SU-DHL-6 (cell line): Measurements from ENCODE around the gene SCRN2.

Experiments used
- H2AFZ ChIP-seq: fragments of 200-600 bp; sonication (generic); 2 replicates; pipeline ENCODE4 v1.6.1; 2014; ENCODE audit warnings: low read depth, mild to moderate bottlenecking, moderate library complexity, mixed read lengths, antibody characterized with exemption, low read length; ENCODE audit not compliant: severe bottlenecking
- H3F3A ChIP-seq: fragments of 200-600 bp; shearing (Covaris generic); 2 replicates; pipeline ENCODE4 v1.6.0; 2016; ENCODE audit warnings: antibody characterized with exemption, mild to moderate bottlenecking; ENCODE audit not compliant: insufficient read depth
- H3K27ac ChIP-seq: fragments of 200-600 bp; sonication (generic); 2 replicates; pipeline ENCODE4 v1.5.1; 2016; ENCODE audit warnings: low read depth, mild to moderate bottlenecking, low read length, moderate library complexity, mixed read lengths
- H3K27me3 ChIP-seq: fragments of 200-600 bp; sonication (generic), shearing (Covaris generic); 2 replicates; pipeline ENCODE4 v1.6.0; 2014; ENCODE audit warnings: mild to moderate bottlenecking, low read length
- H3K36me3 ChIP-seq: fragments of 200-600 bp; sonication (generic); 2 replicates; pipeline ENCODE4 v1.6.1; 2014; ENCODE audit warnings: mild to moderate bottlenecking, low read length, mixed read lengths
- H3K4me2 ChIP-seq: fragments of 300-600, 200-600 bp; shearing (Covaris generic), sonication (generic); 2 replicates; pipeline ENCODE4 v1.6.0; 2014; ENCODE audit warnings: low read length, low read depth, mild to moderate bottlenecking; ENCODE audit not compliant: poor library complexity, severe bottlenecking
- H3K4me3 ChIP-seq: fragments of 200-600 bp; sonication (generic); 2 replicates; pipeline ENCODE4 v1.5.1; 2014; ENCODE audit warnings: antibody characterized with exemption, low read length, mild to moderate bottlenecking, mixed read lengths; ENCODE audit not compliant: insufficient read depth, poor library complexity, severe bottlenecking
- H3K79me2 ChIP-seq: fragments of 200-600 bp; sonication (generic); 2 replicates; pipeline ENCODE4 v1.6.1; 2014; ENCODE audit warnings: mild to moderate bottlenecking, low read length, moderate library complexity; ENCODE audit not compliant: insufficient read depth
- H3K9ac ChIP-seq: fragments of 200-600 bp; sonication (generic); 2 replicates; pipeline ENCODE4 v1.7.0; 2014; ENCODE audit warnings: mild to moderate bottlenecking, low read length
- H3K9me2 ChIP-seq: fragments of 200-600 bp; sonication (generic); replicated peaks from 2 replicates; pipeline ENCODE4 v1.6.1; 2014; ENCODE audit warnings: low read length; ENCODE audit not compliant: insufficient read depth
- H3K9me3 ChIP-seq: fragments of 200-600 bp; sonication (generic); 2 replicates; pipeline ENCODE4 v1.6.1; 2014; ENCODE audit warnings: low read length, mixed read lengths; ENCODE audit not compliant: insufficient read depth
- H4K20me1 ChIP-seq: fragments of 200-600 bp; sonication (generic); 2 replicates; pipeline ENCODE4 v1.6.1; 2014; ENCODE audit warnings: low read depth, mild to moderate bottlenecking, antibody characterized with exemption, low read length, moderate library complexity, mixed read lengths
- EZH2phosphoT487 ChIP-seq: fragments of 200-600 bp; sonication (generic), shearing (Covaris generic); conservative IDR thresholded peaks from 2 replicates; pipeline ENCODE4 v1.6.1; 2018; ENCODE audit warnings: mild to moderate bottlenecking, antibody characterized with exemption, low read length, moderate library complexity, mixed read lengths
- TF ChIP-seq, protein P1 (sequence below): fragments of 200-600 bp; sonication (generic); IDR thresholded peaks from one replicate; pipeline ENCODE4 v1.5.1; 2017; ENCODE audit warnings: antibody characterized with exemption, mild to moderate bottlenecking, low read length, moderate library complexity; ENCODE audit not compliant: insufficient read depth, poor library complexity, severe bottlenecking

The SCRN2 gene

GRCh38 chr17:47813077-47813476 is 28.0 kb downstream of the SCRN2 start:
- Histone ChIP-seq H3F3A (no peaks in the 10 kb centered on the region), H3K9ac (no peak overlapping the region), H3K9me3 (no peaks in the 10 kb centered on the region), H3K27ac (no peak overlapping the region), H3K9me2 (no peaks in the 10 kb centered on the region), H3K79me2 (no peaks in the 10 kb centered on the region), H2AFZ (no peak overlapping the region), H3K4me2 (no peak overlapping the region), H3K4me3 (no peak overlapping the region), H3K27me3 (no peaks in the 10 kb centered on the region), H3K36me3 (no peaks in the 10 kb centered on the region), H4K20me1 (no peaks in the 10 kb centered on the region)
- TF ChIP-seq, protein P1, sequence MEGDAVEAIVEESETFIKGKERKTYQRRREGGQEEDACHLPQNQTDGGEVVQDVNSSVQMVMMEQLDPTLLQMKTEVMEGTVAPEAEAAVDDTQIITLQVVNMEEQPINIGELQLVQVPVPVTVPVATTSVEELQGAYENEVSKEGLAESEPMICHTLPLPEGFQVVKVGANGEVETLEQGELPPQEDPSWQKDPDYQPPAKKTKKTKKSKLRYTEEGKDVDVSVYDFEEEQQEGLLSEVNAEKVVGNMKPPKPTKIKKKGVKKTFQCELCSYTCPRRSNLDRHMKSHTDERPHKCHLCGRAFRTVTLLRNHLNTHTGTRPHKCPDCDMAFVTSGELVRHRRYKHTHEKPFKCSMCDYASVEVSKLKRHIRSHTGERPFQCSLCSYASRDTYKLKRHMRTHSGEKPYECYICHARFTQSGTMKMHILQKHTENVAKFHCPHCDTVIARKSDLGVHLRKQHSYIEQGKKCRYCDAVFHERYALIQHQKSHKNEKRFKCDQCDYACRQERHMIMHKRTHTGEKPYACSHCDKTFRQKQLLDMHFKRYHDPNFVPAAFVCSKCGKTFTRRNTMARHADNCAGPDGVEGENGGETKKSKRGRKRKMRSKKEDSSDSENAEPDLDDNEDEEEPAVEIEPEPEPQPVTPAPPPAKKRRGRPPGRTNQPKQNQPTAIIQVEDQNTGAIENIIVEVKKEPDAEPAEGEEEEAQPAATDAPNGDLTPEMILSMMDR: no peak
- TF ChIP-seq EZH2phosphoT487: no peak

DNA sequence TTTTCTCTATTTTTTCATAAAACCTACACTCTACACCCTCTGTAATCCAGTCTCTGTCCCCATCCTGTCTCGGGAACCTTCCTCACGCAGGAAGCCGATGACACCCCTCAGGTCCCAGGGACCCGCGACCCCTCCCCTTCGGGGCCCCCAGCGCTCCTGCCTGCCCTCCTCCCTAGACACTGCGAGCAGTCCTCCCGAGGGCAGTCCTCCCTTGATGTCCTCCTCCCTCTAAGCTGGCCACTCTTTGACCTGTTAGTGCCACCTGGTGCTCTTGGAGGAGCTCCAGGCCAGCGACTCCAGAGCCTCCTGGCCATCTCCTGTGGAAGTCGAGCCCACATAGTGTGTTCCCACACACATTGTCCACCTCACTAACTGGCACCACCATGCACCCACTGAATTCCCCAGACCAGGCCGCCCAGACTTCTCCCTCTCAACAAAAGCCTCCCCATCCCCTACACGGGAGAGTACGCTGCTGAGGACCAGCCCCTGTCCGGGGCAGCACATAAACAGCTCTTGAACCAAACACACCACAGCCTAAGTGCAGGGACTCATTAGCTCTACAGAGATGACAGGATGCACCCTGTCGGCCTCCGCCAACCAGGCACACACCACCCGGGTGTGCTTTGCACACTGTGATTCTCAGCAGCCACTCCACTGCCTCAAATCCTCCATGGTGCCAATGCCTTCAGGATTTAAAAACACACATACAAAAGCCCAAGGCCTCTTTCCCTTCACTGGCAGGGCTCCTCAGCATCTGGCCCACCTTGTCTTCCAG is 28.7 kb downstream of the SCRN2 start:
- TF ChIP-seq EZH2phosphoT487: no peak
- TF ChIP-seq, protein P1: no peak
- H3K9ac ChIP-seq: no peak overlapping the region

GRCh38 chr17:47811709-47812108 is 29.4 kb downstream of the SCRN2 start:
- H4K20me1 ChIP-seq: no peaks in the 10 kb centered on the region
- H2AFZ ChIP-seq: no peak overlapping the region
- H3K27me3 ChIP-seq: no peaks in the 10 kb centered on the region
- H3K4me2 ChIP-seq: no peak overlapping the region
- H3K9me2 ChIP-seq: no peaks in the 10 kb centered on the region
- no peak overlapping the region for H3K27ac ChIP-seq
- H3F3A ChIP-seq: no peaks in the 10 kb centered on the region
- H3K4me3 ChIP-seq: no peak overlapping the region
- TF ChIP-seq EZH2phosphoT487: no peak
- TF ChIP-seq, protein P1: no peak
- no peaks in the 10 kb centered on the region for H3K9me3 ChIP-seq
- H3K9ac ChIP-seq: no peak overlapping the region
- H3K79me2 ChIP-seq: no peaks in the 10 kb centered on the region
- H3K36me3 ChIP-seq: no peaks in the 10 kb centered on the region

More for the DNA sequence above, 28.7 kb downstream of the SCRN2 start:
- no peak overlapping the region for H2AFZ ChIP-seq
- H3K27me3 ChIP-seq: no peaks in the 10 kb centered on the region
- no peak overlapping the region for H3K27ac ChIP-seq
- H3K9me2 ChIP-seq: no peaks in the 10 kb centered on the region
- H3K4me2 ChIP-seq: no peak overlapping the region
- no peaks in the 10 kb centered on the region for H4K20me1 ChIP-seq
- H3F3A ChIP-seq: no peaks in the 10 kb centered on the region
- H3K9me3 ChIP-seq: no peaks in the 10 kb centered on the region
- H3K79me2 ChIP-seq: no peaks in the 10 kb centered on the region
- no peaks in the 10 kb centered on the region for H3K36me3 ChIP-seq
- H3K4me3 ChIP-seq: no peak overlapping the region
